ENCODE data around the gene TMX4.

DNA sequence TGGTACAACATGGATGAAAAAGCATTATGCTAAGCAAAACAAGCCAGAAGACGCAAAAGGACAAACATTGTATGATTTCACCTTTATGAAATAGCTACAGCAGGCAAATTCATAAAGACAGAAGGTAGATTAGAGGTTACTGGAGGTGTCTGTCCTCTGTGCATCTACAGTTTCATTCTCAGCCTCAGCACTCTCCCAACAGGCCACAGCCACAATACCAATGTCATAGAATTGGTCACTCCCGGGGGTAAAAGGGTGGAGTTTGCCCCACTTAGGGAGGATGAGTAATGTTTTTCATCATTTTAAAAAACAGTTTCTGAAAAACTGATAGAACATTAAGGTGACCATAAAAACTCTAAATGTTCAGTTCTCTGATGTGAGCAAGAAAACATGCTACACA lies 17.2 kb upstream of the TMX4 start:
- TF ChIP-seq, protein P1, sequence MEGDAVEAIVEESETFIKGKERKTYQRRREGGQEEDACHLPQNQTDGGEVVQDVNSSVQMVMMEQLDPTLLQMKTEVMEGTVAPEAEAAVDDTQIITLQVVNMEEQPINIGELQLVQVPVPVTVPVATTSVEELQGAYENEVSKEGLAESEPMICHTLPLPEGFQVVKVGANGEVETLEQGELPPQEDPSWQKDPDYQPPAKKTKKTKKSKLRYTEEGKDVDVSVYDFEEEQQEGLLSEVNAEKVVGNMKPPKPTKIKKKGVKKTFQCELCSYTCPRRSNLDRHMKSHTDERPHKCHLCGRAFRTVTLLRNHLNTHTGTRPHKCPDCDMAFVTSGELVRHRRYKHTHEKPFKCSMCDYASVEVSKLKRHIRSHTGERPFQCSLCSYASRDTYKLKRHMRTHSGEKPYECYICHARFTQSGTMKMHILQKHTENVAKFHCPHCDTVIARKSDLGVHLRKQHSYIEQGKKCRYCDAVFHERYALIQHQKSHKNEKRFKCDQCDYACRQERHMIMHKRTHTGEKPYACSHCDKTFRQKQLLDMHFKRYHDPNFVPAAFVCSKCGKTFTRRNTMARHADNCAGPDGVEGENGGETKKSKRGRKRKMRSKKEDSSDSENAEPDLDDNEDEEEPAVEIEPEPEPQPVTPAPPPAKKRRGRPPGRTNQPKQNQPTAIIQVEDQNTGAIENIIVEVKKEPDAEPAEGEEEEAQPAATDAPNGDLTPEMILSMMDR (conservative IDR thresholded peaks at IDR 0.05; ENCODE audit: low read depth in 2 of 2): no peak
- TF ChIP-seq ZNF462 (CRISPR knock-in tag; IDR thresholded peaks at IDR 0.05): no peak
- TF ChIP-seq ZNF114 (CRISPR knock-in tag; IDR thresholded peaks at IDR 0.05): no peak
- TF ChIP-seq NANOG (IDR thresholded peaks at IDR 0.05; ENCODE audit: borderline replicate concordance): no peak
- TF ChIP-seq POLR2AphosphoS5 (IDR thresholded peaks at IDR 0.05; ENCODE audit: low read depth): no peak
- no peak for TF ChIP-seq EZH2phosphoT487 (IDR thresholded peaks at IDR 0.05; ENCODE audit: unreplicated experiment)
- TF ChIP-seq EZH2 (IDR thresholded peaks at IDR 0.05; ENCODE audit: low read depth, unreplicated experiment): no peak
- no peak for TF ChIP-seq JUNB (IDR thresholded peaks at IDR 0.05; ENCODE audit: unreplicated experiment)
- TF ChIP-seq CREB1 (CRISPR knock-in tag; IDR thresholded peaks at IDR 0.05; ENCODE audit: low read depth): no peak
- no peak for TF ChIP-seq ZNF331 (CRISPR knock-in tag; IDR thresholded peaks at IDR 0.05; ENCODE audit: low read depth)
- TF ChIP-seq REST (IDR thresholded peaks at IDR 0.05; ENCODE audit: unreplicated experiment): no peak

Data from GM23338 (cell line).